K562 (cell line): ENCODE results near the gene EPHA4. TPM values are rescaled to one million over a fixed set of nuclear protein-coding genes. Genes with fewer than 3 reads are reported as not detected.

Experiments
- ATAC-seq: fragments of 200-7000 bp; cut with Tn5 transposase; 3 replicates; pipeline ENCODE4 v1.9.1; 2020; ENCODE audit warnings: moderate library complexity
- BruUV-seq: library from RNA; stranded (reverse); fragments of 400-500 nt; replicated peaks from 2 replicates; lab custom pipeline; 2021; lab: Mats Ljungman, UMichigan
- CTCF ChIA-PET: fragments of 300-600 bp; formaldehyde crosslinking; extraction: SDS; loops from one replicate; lab custom pipeline; 2021; ENCODE audit warnings: low intra/inter-chr PET ratio; lab: Yijun Ruan, JAX
- POLR2A ChIA-PET: fragments of 300-600, 350-650 bp; sonication (Branson Sonifier 250); formaldehyde crosslinking; extraction: SDS; loops from one replicate; lab custom pipeline; 2021; ENCODE audit warnings: antibody characterized with exemption, inconsistent platforms; lab: Yijun Ruan, JAX
- DNase-seq, 4 experiments: peaks; one replicate each; pipeline versions ENCODE4 v3.0.0 to v3.0.0-alpha.2; 2011 to 2018; ENCODE audit warnings: low spot score in 3 of 4, mixed read lengths in 3 of 4; ENCODE audit errors: extremely low read depth in 1 of 4
- FAIRE-seq: peaks from 2 replicates; lab custom pipeline; 2011; peaks lifted over from hg19 to GRCh38; lab: Jason Lieb, UNC
- H2AFZ ChIP-seq: 2 replicates; pipeline ENCODE4 v1.6.0; 2011; ENCODE audit warnings: low read depth, low read length, control low read depth, inconsistent platforms
- H3K27ac ChIP-seq: fragments of 200-600 bp; 3 replicates; pipeline ENCODE4 v1.8.0; 2011; ENCODE audit warnings: low read depth, mild to moderate bottlenecking, control low read depth, inconsistent platforms, low read length, moderate library complexity, mixed read lengths; ENCODE audit errors: extremely low read depth
- H3K27me3 ChIP-seq, 2 experiments: fragments of 300-600 bp in 1 of 2; 2 replicates in 1 of 2; 3 replicates in 1 of 2; pipeline versions ENCODE4 v1.6.0 to v1.8.0; 2011; ENCODE audit warnings: inconsistent platforms in 2 of 2, low read length in 2 of 2, mild to moderate bottlenecking in 1 of 2, mixed read lengths in 1 of 2, moderate library complexity in 1 of 2; ENCODE audit not compliant: control insufficient read depth in 2 of 2, insufficient read depth in 2 of 2
- H3K36me3 ChIP-seq: fragments of 300-600 bp; 3 replicates; pipeline ENCODE4 v1.8.0; 2011; ENCODE audit warnings: mild to moderate bottlenecking, low read length, inconsistent platforms; ENCODE audit not compliant: control insufficient read depth, insufficient read depth
- H3K4me1 ChIP-seq, 2 experiments: fragments of 200-600 bp in 1 of 2; replicated peaks in 1 of 2; 2 replicates in 1 of 2; 3 replicates in 1 of 2; pipeline versions ENCODE4 v1.5.1 to v1.8.0; 2011; ENCODE audit warnings: inconsistent platforms in 2 of 2, low read length in 2 of 2, mild to moderate bottlenecking in 1 of 2, mixed read lengths in 1 of 2, moderate library complexity in 1 of 2; ENCODE audit not compliant: control insufficient read depth in 2 of 2, insufficient read depth in 2 of 2
- H3K4me2 ChIP-seq: 2 replicates; pipeline ENCODE4 v1.6.1; 2011; ENCODE audit warnings: low read length, control low read depth, inconsistent platforms, mixed read lengths; ENCODE audit not compliant: insufficient read depth
- H3K4me3 ChIP-seq: fragments of 200-600 bp; sonication (generic), shearing (Covaris generic); 2 replicates; pipeline ENCODE4 v1.5.1; 2016; ENCODE audit warnings: control low read depth, inconsistent platforms
- H3K79me2 ChIP-seq: fragments of 200-600 bp; 3 replicates; pipeline ENCODE4 v1.8.0; 2011; ENCODE audit warnings: low read length, inconsistent platforms; ENCODE audit not compliant: control insufficient read depth, insufficient read depth
- H3K9ac ChIP-seq, 2 experiments: 2 replicates each; pipeline versions ENCODE4 v1.6.0 to v1.6.1; 2011; ENCODE audit warnings: low read depth in 2 of 2, low read length in 2 of 2, control low read depth in 1 of 2, inconsistent platforms in 1 of 2, mild to moderate bottlenecking in 1 of 2, mixed read lengths in 1 of 2; ENCODE audit not compliant: insufficient read depth in 1 of 2
- H3K9me1 ChIP-seq: one replicate; pipeline ENCODE4 v1.6.0; 2011; ENCODE audit warnings: inconsistent platforms, mild to moderate bottlenecking, low read length, moderate library complexity; ENCODE audit not compliant: control insufficient read depth, insufficient read depth
- H3K9me3 ChIP-seq: replicated peaks from 2 replicates; pipeline ENCODE4 v1.5.1; 2011; ENCODE audit warnings: low read depth, low read length, inconsistent platforms; ENCODE audit not compliant: control insufficient read depth, insufficient read depth
- H4K20me1 ChIP-seq: replicated peaks from 2 replicates; pipeline ENCODE4 v1.6.1; 2011; ENCODE audit warnings: low read length, inconsistent platforms, mixed read lengths; ENCODE audit not compliant: control insufficient read depth, insufficient read depth
- CAMTA2 ChIP-seq: fragments of 250-450 bp; sonication (Bioruptor Pico); conservative IDR thresholded peaks from 2 replicates; pipeline ENCODE4 v1.5.1; 2022
- CBFA2T2 ChIP-seq: fragments of 450-650 bp; conservative IDR thresholded peaks from 2 replicates; pipeline ENCODE4 v1.6.1; 2017; ENCODE audit warnings: mild to moderate bottlenecking
- CBX2 ChIP-seq: fragments of 200-600 bp; sonication (generic); IDR thresholded peaks from one replicate; pipeline ENCODE4 v1.6.1; 2012; ENCODE audit warnings: mild to moderate bottlenecking, low read length, inconsistent platforms; ENCODE audit not compliant: insufficient read depth, poor library complexity, severe bottlenecking
- CEBPB ChIP-seq: fragments of 450-650 bp; IDR thresholded peaks from 2 replicates; pipeline ENCODE4 v1.6.1; 2016; ENCODE audit warnings: missing genetic modification characterization, missing compliant biosample characterization
- FOXA1 ChIP-seq: fragments of 450-650 bp; IDR thresholded peaks from 2 replicates; pipeline ENCODE4 v1.6.1; 2016; ENCODE audit warnings: mild to moderate bottlenecking, borderline replicate concordance
- FOXM1 ChIP-seq, 2 experiments: fragments of 450-650 bp in 1 of 2; sonication (generic) in 1 of 2; formaldehyde crosslinking in 1 of 2; IDR thresholded peaks; 2 replicates each; pipeline versions ENCODE4 v1.6.1 to v1.9.0; 2017 to 2022; ENCODE audit warnings: low read depth in 2 of 2, mild to moderate bottlenecking in 2 of 2, missing genetic modification reagents in 1 of 2, moderate library complexity in 1 of 2
- GATA2 ChIP-seq: sonication (generic); formaldehyde crosslinking; IDR thresholded peaks from 2 replicates; pipeline ENCODE4 v1.4.0; 2020; ENCODE audit warnings: mild to moderate bottlenecking, missing genetic modification reagents
- PHF8 ChIP-seq: fragments of 200-600 bp; sonication (generic); IDR thresholded peaks from 2 replicates; pipeline ENCODE4 v1.6.1; 2012; ENCODE audit warnings: mixed run types, mild to moderate bottlenecking, inconsistent platforms, low read length, moderate library complexity, borderline replicate concordance
- POLR3G ChIP-seq: IDR thresholded peaks from 2 replicates; pipeline ENCODE4 v1.6.1; 2011; ENCODE audit not compliant: insufficient read length, insufficient replicate concordance; ENCODE audit errors: extremely low read depth
- PURB ChIP-seq: sonication (generic); formaldehyde crosslinking; IDR thresholded peaks from 2 replicates; pipeline ENCODE4 v1.9.0; 2021; ENCODE audit warnings: low read depth, mild to moderate bottlenecking, missing genetic modification reagents
- RBM17 ChIP-seq: fragments of 200-400 bp; formaldehyde crosslinking; IDR thresholded peaks from 2 replicates; pipeline ENCODE4 v1.6.1; 2017; ENCODE audit warnings: low read depth, mild to moderate bottlenecking, low read length, borderline replicate concordance
- SIN3B ChIP-seq: fragments of 450-650 bp; IDR thresholded peaks from 2 replicates; pipeline ENCODE4 v1.6.1; 2017; ENCODE audit warnings: low read depth, mild to moderate bottlenecking, moderate library complexity
- SREBF1 ChIP-seq: fragments of 150-350 bp; IDR thresholded peaks from 2 replicates; pipeline ENCODE4 v1.6.1; 2014; ENCODE audit warnings: antibody characterized with exemption, low read depth, low read length, borderline replicate concordance
- ZNF212 ChIP-seq: fragments of 450-650 bp; formaldehyde crosslinking; IDR thresholded peaks from 2 replicates; pipeline ENCODE4 v1.4.0; 2020; ENCODE audit warnings: mild to moderate bottlenecking
- ZNF583 ChIP-seq: fragments of 250-450 bp; sonication (Bioruptor Pico); IDR thresholded peaks from 2 replicates; pipeline ENCODE4 v1.4.0; 2020
- WGBS: fragments of 100-300 bp; shearing (Covaris generic); methylation state at CpG from one replicate; pipeline ENCODE4 v1.1.6; 2016; ENCODE audit warnings: low coverage, mixed read lengths; ENCODE audit not compliant: insufficient coverage; ENCODE audit errors: missing lambda C conversion rate; 5-methylcytosine and 5-hydroxymethylcytosine counted together
- in situ Hi-C: fragments of 300-500 bp; cut with MboI; formaldehyde crosslinking; loops from 4 replicates; pipeline ENCODE4 v1.15.0; 2018; ENCODE audit warnings: inconsistent platforms, mixed read lengths
- intact Hi-C: fragments of 100-400 bp; cut with micrococcal nuclease; formaldehyde crosslinking; loops from 2 replicates; pipeline ENCODE4 v1.14.2; 2022
- polyA plus RNA-seq, 8 experiments: library from polyadenylated mRNA; depleted of rRNA in 4 of 8; stranded (reverse) in 5 of 8; unstranded in 3 of 8; fragments of >200 nt; fragmentation: Nextera tagmentation in 2 of 8; fragmentation: Illumina TruSeq in 1 of 8; extraction: Ambion mirVana in 2 of 8; extraction: Trizol in 1 of 8; gene quantifications; 2 replicates each; pipeline versions ENCODE4 v1.2.1 to v1.2.3, GENCODE V29; 2011 to 2014; ENCODE audit warnings: inconsistent platforms in 1 of 8, missing spikeins in 1 of 8
- total RNA-seq, 7 experiments: library from RNA; depleted of rRNA in 6 of 7; stranded (reverse); fragments of >200 nt in 6 of 7; fragmentation: Illumina TruSeq in 2 of 7; extraction: Trizol in 2 of 7; gene quantifications; 2 replicates each; pipeline versions ENCODE4 v1.2.1 to v1.2.3, GENCODE V29; 2011 to 2021; ENCODE audit warnings: low replicate concordance in 1 of 7
- TF ChIP-seq, protein P1 (sequence below), 2 experiments: fragments of 450-650 bp in 1 of 2; sonication (generic) in 1 of 2; formaldehyde crosslinking in 1 of 2; IDR thresholded peaks in 1 of 2; conservative IDR thresholded peaks in 1 of 2; 2 replicates each; pipeline versions ENCODE4 v1.6.1 to v1.8.1; 2016 to 2023; ENCODE audit warnings: mild to moderate bottlenecking in 2 of 2, moderate library complexity in 2 of 2, inconsistent platforms in 1 of 2, missing genetic modification reagents in 1 of 2
- TF ChIP-seq, protein P2 (sequence below): fragments of 250-450 bp; sonication (Bioruptor Pico); IDR thresholded peaks from 2 replicates; pipeline ENCODE4 v1.9.0; 2021; ENCODE audit warnings: mild to moderate bottlenecking, inconsistent platforms
- TF ChIP-seq, protein P3 (sequence below): fragments of 200-400 bp; formaldehyde crosslinking; IDR thresholded peaks from 2 replicates; pipeline ENCODE4 v1.6.1; 2017; ENCODE audit warnings: mild to moderate bottlenecking, low read depth, low read length, moderate library complexity

EPHA4 gene
- total and polyA plus RNA-seq, 9 of the 15 experiments (the other 6 are each of a cell fraction or from before 2014, with no cell fraction given), result 0.07 to 0.09 (median 0.07) TPM; not detected in 6

DNA sequence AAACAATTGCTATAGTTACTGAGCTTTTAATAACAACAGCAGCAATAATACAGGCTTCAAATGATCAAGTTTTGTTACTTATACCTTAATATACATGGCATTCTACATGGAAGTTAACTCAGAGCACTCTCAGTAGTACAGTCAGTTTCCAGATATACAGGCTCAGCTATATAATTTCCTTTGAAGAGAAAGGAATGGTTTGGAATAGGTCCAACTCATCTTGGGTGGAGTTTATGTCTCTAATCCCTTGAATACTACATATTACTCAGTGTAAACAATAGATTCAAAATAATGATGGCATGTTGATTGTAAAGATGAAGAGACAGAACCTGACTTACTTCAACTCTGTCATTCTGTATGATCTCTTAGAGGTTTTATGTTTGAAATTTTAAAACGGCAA is 174.9 kb downstream of the EPHA4 start:
- Histone ChIP-seq H3K36me3 (no peaks in the 10 kb centered on the region), H3K4me1 (no peaks in the 10 kb centered on the region), H3K9me1 (no peaks in the 10 kb centered on the region), H3K9ac (no peak overlapping the region), H3K79me2 (no peaks in the 10 kb centered on the region), H3K4me3 (no peak overlapping the region), H3K9me3 (no peaks in the 10 kb centered on the region), H3K27ac (no peak overlapping the region), H3K27me3 (no peaks in the 10 kb centered on the region), H2AFZ (no peak overlapping the region), H3K4me2 (no peak overlapping the region), H4K20me1 (no peaks in the 10 kb centered on the region)
- ChIA-PET POLR2A (interaction anchor here (0.9 kb wide), 1 partner anchor 177 kb away, joined by 3 read pairs; no protein-coding TSS in a partner anchor), CTCF (no interaction called here)
- FAIRE-seq (no peak), DNase-seq (no peak), ATAC-seq (no peak)
- 7% methylated on average over 1 of the region's 1 CpG for WGBS
- in situ Hi-C loops (no loop called here), intact Hi-C loops (no loop called here)
- BruUV-seq, result no TSS peak
- TF ChIP-seq PHF8 (no peak), SIN3B (no peak), POLR3G (no peak), FOXM1 (IDR thresholded peaks at IDR 0.05; ENCODE audit: low read depth) (no peak), FOXM1 (CRISPR knock-in tag; IDR thresholded peaks at IDR 0.05; ENCODE audit: low read depth) (no peak), RBM17 (no peak), PURB (no peak), ZNF212 (CRISPR knock-in tag) (no peak), ZNF583 (CRISPR knock-in tag) (no peak), GATA2 (no peak), FOXA1 (no peak), CEBPB (tag) (no peak), CBFA2T2 (no peak), CBX2 (no peak), CAMTA2 (CRISPR knock-in tag) (no peak), SREBF1 (no peak)
- TF ChIP-seq, protein P1, sequence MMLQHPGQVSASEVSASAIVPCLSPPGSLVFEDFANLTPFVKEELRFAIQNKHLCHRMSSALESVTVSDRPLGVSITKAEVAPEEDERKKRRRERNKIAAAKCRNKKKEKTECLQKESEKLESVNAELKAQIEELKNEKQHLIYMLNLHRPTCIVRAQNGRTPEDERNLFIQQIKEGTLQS (IDR thresholded peaks at IDR 0.05), result no peak
- TF ChIP-seq, protein P1 (CRISPR knock-in tag; conservative IDR thresholded peaks at IDR 0.05), result no peak
- TF ChIP-seq, protein P2, sequence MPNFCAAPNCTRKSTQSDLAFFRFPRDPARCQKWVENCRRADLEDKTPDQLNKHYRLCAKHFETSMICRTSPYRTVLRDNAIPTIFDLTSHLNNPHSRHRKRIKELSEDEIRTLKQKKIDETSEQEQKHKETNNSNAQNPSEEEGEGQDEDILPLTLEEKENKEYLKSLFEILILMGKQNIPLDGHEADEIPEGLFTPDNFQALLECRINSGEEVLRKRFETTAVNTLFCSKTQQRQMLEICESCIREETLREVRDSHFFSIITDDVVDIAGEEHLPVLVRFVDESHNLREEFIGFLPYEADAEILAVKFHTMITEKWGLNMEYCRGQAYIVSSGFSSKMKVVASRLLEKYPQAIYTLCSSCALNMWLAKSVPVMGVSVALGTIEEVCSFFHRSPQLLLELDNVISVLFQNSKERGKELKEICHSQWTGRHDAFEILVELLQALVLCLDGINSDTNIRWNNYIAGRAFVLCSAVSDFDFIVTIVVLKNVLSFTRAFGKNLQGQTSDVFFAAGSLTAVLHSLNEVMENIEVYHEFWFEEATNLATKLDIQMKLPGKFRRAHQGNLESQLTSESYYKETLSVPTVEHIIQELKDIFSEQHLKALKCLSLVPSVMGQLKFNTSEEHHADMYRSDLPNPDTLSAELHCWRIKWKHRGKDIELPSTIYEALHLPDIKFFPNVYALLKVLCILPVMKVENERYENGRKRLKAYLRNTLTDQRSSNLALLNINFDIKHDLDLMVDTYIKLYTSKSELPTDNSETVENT (CRISPR knock-in tag), result no peak
- TF ChIP-seq, protein P3, sequence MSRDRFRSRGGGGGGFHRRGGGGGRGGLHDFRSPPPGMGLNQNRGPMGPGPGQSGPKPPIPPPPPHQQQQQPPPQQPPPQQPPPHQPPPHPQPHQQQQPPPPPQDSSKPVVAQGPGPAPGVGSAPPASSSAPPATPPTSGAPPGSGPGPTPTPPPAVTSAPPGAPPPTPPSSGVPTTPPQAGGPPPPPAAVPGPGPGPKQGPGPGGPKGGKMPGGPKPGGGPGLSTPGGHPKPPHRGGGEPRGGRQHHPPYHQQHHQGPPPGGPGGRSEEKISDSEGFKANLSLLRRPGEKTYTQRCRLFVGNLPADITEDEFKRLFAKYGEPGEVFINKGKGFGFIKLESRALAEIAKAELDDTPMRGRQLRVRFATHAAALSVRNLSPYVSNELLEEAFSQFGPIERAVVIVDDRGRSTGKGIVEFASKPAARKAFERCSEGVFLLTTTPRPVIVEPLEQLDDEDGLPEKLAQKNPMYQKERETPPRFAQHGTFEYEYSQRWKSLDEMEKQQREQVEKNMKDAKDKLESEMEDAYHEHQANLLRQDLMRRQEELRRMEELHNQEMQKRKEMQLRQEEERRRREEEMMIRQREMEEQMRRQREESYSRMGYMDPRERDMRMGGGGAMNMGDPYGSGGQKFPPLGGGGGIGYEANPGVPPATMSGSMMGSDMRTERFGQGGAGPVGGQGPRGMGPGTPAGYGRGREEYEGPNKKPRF, result no peak
